ENCODE data around the gene NQO1.
"Not testable (repeated sequence)": the region's sequence is repeated elsewhere in the genome, so short reads cannot be mapped to it uniquely, and the experiment has no call there.

NQO1 gene

DNA sequence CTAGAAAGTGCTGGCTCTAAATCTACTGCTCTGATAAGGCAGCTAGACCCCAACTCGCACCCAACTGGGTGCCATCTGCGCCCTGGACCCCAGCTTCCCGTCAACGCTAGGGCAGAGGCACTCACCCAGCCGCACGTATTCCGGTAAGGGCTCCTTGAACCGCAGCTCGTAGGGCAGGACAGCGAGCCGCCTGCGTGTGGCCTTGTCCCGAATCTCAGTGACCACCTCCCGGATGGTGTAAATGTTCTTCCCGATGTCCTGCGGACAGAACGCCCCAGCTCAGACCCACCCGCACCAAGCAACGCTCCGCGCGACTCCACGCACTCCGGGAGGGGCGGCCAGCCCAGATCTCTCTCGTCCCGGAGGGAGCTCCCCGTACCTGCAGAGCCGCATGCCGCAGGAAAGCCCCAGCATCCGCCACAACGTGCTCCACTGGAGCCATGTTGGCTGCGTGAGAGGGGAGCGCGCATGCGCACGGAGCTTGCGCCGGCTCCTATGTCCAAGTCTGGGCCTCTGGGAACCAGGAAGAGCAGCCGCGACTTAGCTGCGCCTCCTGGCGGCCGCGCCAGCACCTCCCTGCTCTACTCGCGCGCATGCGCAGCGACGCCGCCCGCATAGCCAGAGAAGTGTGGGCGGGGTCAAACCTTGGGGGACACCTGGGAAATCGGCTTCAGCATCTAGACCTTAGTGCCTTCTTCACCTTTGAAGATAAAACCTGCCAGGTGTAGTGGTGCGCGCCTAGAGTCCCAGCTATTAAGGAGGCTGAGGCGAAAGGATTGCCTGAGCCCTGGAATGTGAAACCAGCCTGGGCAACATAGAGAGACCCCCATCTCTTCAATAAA is 28.3 kb upstream of the NQO1 start, which contains the start of gene NOB1:
TSS of gene NOB1 (minus strand) at position 458 of the 842 bp plus-strand sequence. CDS start at position 442, 16 bp downstream.
- Mint-ChIP-seq H3K4me1 (peaks cover 15% of the 10 kb centered on the region), H3K27me3 (no peaks in the 10 kb centered on the region), H3K36me3 (peaks cover 6% of the 10 kb centered on the region), H3K27ac (peak within 1 kb of the TSS; percentile 96), H3K9me3 (no peaks in the 10 kb centered on the region), H3K4me3 (peak within 1 kb of the TSS; percentile 99)
- ATAC-seq (ENCODE audit: low read depth) (peak; percentile 96), DNase-seq (ENCODE audit: low spot score in 2 of 2) (peak; percentile 94 to 97)

GRCh38 chr16:69754143-69754468 is 27.7 kb upstream of the NQO1 start:
- ATAC-seq (ENCODE audit: low read depth) (no peak), DNase-seq (ENCODE audit: low spot score in 2 of 2) (no peak)
- Mint-ChIP-seq H3K9me3 (no peaks in the 10 kb centered on the region), H3K4me3 (peak overlapping the region; percentile 99), H3K27ac (peak overlapping the region; percentile 96), H3K36me3 (peaks cover 6% of the 10 kb centered on the region), H3K4me1 (peaks cover 15% of the 10 kb centered on the region), H3K27me3 (no peaks in the 10 kb centered on the region)

DNA sequence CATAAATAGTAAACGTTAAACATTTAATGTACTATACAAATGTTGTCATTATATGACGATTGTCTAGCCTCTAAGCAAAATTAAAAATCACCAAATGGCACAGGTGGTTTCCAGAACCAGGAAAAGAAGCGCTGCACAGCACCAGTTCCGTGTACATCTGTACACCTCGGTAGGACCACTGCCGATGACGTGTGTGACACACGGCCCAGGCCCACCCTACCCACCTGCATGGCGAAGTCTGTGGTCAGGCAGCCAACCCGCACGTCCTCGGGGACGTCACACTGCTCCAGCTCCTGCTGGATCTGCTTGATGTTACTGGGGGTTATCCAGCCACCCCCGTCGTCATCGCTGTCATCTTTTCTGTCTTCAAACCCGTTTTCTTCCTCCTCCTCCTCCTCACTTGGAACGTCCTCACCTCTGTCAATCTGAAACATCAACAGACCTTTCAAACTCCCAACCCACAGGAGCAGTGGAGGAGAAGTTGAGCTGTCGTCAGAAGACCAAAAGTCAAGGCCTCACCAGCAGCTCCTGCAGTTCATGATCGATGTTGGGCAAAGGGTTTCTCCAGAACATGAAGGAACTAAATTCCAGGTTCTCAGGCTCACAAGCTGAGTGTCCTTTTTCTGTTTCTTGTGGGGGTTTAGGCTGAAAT is 22.5 kb upstream of the NQO1 start:
- peaks cover 10% of the 10 kb centered on the region for H3K4me1 Mint-ChIP-seq
- H3K36me3 Mint-ChIP-seq, result peaks cover 21% of the 10 kb centered on the region
- no peaks in the 10 kb centered on the region for H3K27me3 Mint-ChIP-seq
- ATAC-seq (ENCODE audit: low read depth) (no peak), DNase-seq (ENCODE audit: low spot score in 2 of 2) (no peak)
- no peak overlapping the region for H3K4me3 Mint-ChIP-seq
- no peaks in the 10 kb centered on the region for H3K9me3 Mint-ChIP-seq
- peak overlapping the region; percentile 45 for H3K27ac Mint-ChIP-seq

- peaks cover under 1% of the 10 kb centered on the region for H3K4me1 Mint-ChIP-seq
- peaks cover 27% of the 10 kb centered on the region for H3K36me3 Mint-ChIP-seq
Measured at GRCh38 chr16:69747115-69747514, 20.8 kb upstream of the NQO1 start.

DNA sequence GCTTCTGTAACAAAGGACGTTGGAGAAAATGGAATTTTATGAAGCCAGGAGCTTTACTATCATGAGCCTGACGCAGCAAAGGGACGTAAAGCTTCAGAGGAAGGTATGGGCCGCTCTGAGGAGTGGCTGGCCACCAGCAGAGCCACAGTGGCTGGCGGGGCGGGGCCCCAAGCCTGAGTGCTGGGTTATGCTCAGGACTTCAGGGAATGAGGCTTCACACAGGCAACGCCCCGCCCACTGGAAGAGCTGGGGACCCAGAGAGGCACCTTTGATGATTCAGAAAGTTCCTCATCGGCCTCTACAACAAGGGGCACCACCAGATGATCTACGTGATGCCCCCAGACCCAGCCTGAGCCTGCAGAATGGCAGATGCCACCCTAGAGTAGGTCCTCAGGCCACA is 19.6 kb upstream of the NQO1 start:
- Mint-ChIP-seq H3K9me3 (no peaks in the 10 kb centered on the region), H3K36me3 (peaks cover 29% of the 10 kb centered on the region)
- ATAC-seq (ENCODE audit: low read depth), result no peak

More at GRCh38 chr16:69747115-69747514, 20.8 kb upstream of the NQO1 start:
- H3K27ac Mint-ChIP-seq, result no peak overlapping the region
- H3K4me3 Mint-ChIP-seq, result no peak overlapping the region
- DNase-seq (ENCODE audit: low spot score in 2 of 2) (no peak), ATAC-seq (ENCODE audit: low read depth) (no peak)
- no peaks in the 10 kb centered on the region for H3K9me3 Mint-ChIP-seq
- H3K27me3 Mint-ChIP-seq, result no peaks in the 10 kb centered on the region

DNA sequence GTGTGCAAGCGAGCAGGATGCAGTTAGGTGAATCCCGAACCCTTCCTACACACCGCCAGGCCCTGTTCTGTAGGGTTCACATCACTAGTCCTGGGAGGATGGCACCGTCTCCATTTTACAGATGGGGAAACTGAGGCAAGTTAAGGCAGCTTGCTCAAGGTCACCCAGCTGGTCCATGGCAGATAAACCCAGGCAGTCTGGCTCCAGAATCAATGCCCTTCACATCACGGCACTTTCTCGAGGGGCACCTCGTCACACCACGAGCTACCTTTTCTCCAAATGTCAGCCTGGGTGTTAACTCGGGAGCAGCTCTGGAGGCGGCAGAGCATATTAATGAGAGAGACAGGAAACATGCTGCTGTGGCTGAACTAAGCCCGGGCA is 18.9 kb upstream of the NQO1 start:
- peaks cover 27% of the 10 kb centered on the region for H3K36me3 Mint-ChIP-seq
- no peaks in the 10 kb centered on the region for H3K4me1 Mint-ChIP-seq
- ATAC-seq (ENCODE audit: low read depth) (no peak), DNase-seq (ENCODE audit: low spot score in 2 of 2) (no peak)
- H3K27me3 Mint-ChIP-seq, result no peaks in the 10 kb centered on the region
- H3K27ac Mint-ChIP-seq, result no peak overlapping the region
- no peaks in the 10 kb centered on the region for H3K9me3 Mint-ChIP-seq
- H3K4me3 Mint-ChIP-seq, result no peak overlapping the region

More for the DNA sequence above, 19.6 kb upstream of the NQO1 start:
- Mint-ChIP-seq H3K4me3 (no peak overlapping the region), H3K4me1 (no peaks in the 10 kb centered on the region), H3K27me3 (no peaks in the 10 kb centered on the region), H3K27ac (no peak overlapping the region)
- no peak for DNase-seq (ENCODE audit: low spot score in 2 of 2)

DNA sequence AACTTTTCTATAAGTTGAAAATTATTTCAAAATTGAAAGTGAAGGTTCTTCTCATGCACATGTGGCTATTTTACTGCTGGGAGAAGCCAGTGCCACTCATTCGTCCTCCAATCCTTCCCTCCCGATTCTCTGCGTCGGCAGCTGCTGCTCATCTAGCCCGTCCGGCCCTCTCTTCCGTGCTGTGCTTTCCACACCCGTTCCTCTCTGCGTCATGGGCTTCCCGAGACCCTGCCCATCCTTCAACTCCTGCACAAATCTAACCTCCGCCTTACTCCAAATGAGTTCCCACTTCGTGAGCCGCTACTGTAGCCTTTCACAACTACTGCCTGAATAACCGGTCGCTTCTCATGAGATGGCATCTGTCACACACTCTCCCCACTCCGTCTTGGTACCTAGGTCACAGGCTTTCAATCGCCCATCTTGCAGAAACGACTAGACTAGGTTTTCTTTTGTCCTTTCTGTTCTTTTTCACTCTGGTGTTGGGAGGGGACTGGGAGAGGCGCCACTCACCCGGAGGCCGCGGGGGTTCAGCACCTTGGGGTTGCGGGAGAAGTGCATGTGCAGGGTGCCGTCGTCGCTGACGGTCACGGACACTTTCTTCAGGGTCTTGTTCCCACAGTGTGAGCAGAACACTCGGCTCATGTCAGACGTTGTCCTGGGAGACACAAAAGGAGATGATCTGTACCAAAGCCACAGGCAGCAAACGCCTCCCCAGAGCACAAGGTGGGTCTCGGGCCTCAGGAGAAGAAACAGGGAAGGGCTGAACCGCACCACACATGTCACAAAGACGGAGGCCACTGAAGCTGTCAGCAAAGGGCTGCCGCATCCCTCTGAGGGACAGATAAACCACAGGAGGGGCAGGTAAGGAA is 18.2 kb upstream of the NQO1 start:
- peaks cover 27% of the 10 kb centered on the region for H3K36me3 Mint-ChIP-seq
- no peak overlapping the region for H3K4me3 Mint-ChIP-seq
- no peak overlapping the region for H3K27ac Mint-ChIP-seq
- DNase-seq (ENCODE audit: low spot score in 2 of 2) (no peak), ATAC-seq (ENCODE audit: low read depth) (no peak)
- no peaks in the 10 kb centered on the region for H3K27me3 Mint-ChIP-seq
- no peaks in the 10 kb centered on the region for H3K4me1 Mint-ChIP-seq
- H3K9me3 Mint-ChIP-seq, result no peaks in the 10 kb centered on the region

- H3K27ac Mint-ChIP-seq, result no peak overlapping the region
- peaks cover 18% of the 10 kb centered on the region for H3K36me3 Mint-ChIP-seq
- no peaks in the 10 kb centered on the region for H3K27me3 Mint-ChIP-seq
- H3K4me1 Mint-ChIP-seq, result no peaks in the 10 kb centered on the region
- H3K9me3 Mint-ChIP-seq, result no peaks in the 10 kb centered on the region
- DNase-seq (ENCODE audit: low spot score in 2 of 2) (no peak), ATAC-seq (ENCODE audit: low read depth) (no peak)
- H3K4me3 Mint-ChIP-seq, result no peak overlapping the region
Measured at GRCh38 chr16:69741951-69742904, 15.9 kb upstream of the NQO1 start.

- no peak for DNase-seq (ENCODE audit: low spot score in 2 of 2)
- Mint-ChIP-seq H3K9me3 (no peaks in the 10 kb centered on the region), H3K4me3 (no peak overlapping the region), H3K4me1 (no peaks in the 10 kb centered on the region), H3K27ac (no peak overlapping the region), H3K27me3 (no peaks in the 10 kb centered on the region), H3K36me3 (peaks cover 17% of the 10 kb centered on the region)
- ATAC-seq (ENCODE audit: low read depth), result no peak
Measured at GRCh38 chr16:69741519-69741918, 15.2 kb upstream of the NQO1 start.

- no peaks in the 10 kb centered on the region for H3K36me3 Mint-ChIP-seq
- no peak overlapping the region for H3K4me3 Mint-ChIP-seq
- no peak overlapping the region for H3K27ac Mint-ChIP-seq
Measured at GRCh38 chr16:69732101-69732500, 5.7 kb upstream of the NQO1 start.

DNA sequence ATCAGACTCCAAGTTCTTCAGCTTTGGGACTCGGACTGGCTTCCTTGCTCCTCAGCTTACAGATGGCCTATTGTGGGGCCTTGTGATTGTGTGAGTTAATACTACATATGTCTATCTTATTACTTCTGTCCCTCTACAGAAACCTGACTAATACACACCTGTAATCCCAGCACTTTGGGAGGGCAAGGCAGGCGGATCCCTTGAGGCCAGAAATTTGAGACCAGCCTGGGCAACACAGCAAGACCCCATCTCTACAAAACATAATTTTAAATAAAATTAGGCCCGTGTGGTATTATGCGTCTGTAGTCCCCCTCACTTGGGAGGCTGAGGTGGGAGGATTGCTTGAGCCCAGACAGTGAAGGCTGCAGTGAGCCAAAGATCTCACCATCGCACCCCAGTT is 4.9 kb upstream of the NQO1 start:
- H3K36me3 Mint-ChIP-seq; H3K27me3 Mint-ChIP-seq; DNase-seq (ENCODE audit: low spot score in 2 of 2); H3K4me1 Mint-ChIP-seq; H3K4me3 Mint-ChIP-seq; H3K27ac Mint-ChIP-seq; H3K9me3 Mint-ChIP-seq; ATAC-seq (ENCODE audit: low read depth): not testable (repeated sequence)

More at GRCh38 chr16:69732101-69732500, 5.7 kb upstream of the NQO1 start:
- Mint-ChIP-seq H3K9me3 (no peaks in the 10 kb centered on the region), H3K27me3 (no peaks in the 10 kb centered on the region), H3K4me1 (peaks cover under 1% of the 10 kb centered on the region)
- no peak for ATAC-seq (ENCODE audit: low read depth)
- DNase-seq (ENCODE audit: low spot score in 2 of 2), result no peak

GRCh38 chr16:69729030-69729429 is 2.7 kb upstream of the NQO1 start:
- H3K9me3 Mint-ChIP-seq; H3K4me3 Mint-ChIP-seq; H3K36me3 Mint-ChIP-seq; ATAC-seq (ENCODE audit: low read depth); H3K27ac Mint-ChIP-seq; DNase-seq (ENCODE audit: low spot score in 2 of 2); H3K27me3 Mint-ChIP-seq: not testable (repeated sequence)
- H3K4me1 Mint-ChIP-seq, result peaks cover 11% of the 10 kb centered on the region

DNA sequence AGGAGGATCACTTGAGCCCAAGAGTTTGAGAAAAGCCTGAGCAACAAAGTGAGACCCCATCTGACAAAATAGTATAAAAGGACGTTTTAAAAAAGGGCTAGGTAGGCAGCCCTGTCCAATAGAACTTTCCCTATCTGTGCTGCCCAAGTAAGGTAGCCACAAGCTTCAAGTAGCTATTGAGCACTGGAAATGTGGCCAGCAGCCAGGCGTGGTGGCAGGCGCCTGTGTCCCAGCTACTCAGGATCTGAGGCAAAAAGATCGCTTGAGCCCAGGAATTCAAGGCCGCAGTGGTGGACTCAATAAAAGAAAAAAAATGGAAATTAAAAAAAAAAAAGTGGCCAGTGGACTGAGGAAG is 1.5 kb upstream of the NQO1 start:
- H3K36me3 Mint-ChIP-seq, result no peaks in the 10 kb centered on the region
- no peak overlapping the region for H3K4me3 Mint-ChIP-seq
- no peak overlapping the region for H3K27ac Mint-ChIP-seq
- no peak for ATAC-seq (ENCODE audit: low read depth)
- peaks cover 11% of the 10 kb centered on the region for H3K4me1 Mint-ChIP-seq
- DNase-seq (ENCODE audit: low spot score in 2 of 2), result no peak
- no peaks in the 10 kb centered on the region for H3K9me3 Mint-ChIP-seq
- no peaks in the 10 kb centered on the region for H3K27me3 Mint-ChIP-seq

Measured in memory B cell (primary cell).